Smooth muscle cell (in vitro differentiated cells): Measurements from ENCODE around the gene RERG. TPM values are rescaled to one million over a fixed set of nuclear protein-coding genes. Genes with fewer than 3 reads are reported as not detected.

Source experiments
- DNase-seq: peaks from one replicate; lab custom pipeline; 2025; ENCODE audit not compliant: unreplicated experiment; lab: John Stamatoyannopoulos, UW
- H2AFZ ChIP-seq: fragments of 200-600 bp; sonication (generic); 2 replicates; pipeline ENCODE4 v1.6.0; 2016; ENCODE audit warnings: antibody characterized with exemption, low read depth, mild to moderate bottlenecking
- H3F3A ChIP-seq: fragments of 200-600 bp; sonication (generic); 2 replicates; pipeline ENCODE4 v1.6.0; 2017; ENCODE audit warnings: antibody characterized with exemption, low read depth
- H3K27ac ChIP-seq: fragments of 200-600 bp; sonication (generic); 2 replicates; pipeline ENCODE4 v1.5.1; 2016; ENCODE audit warnings: low read depth, mild to moderate bottlenecking
- H3K27me3 ChIP-seq: fragments of 200-600 bp; sonication (generic); 2 replicates; pipeline ENCODE4 v1.6.1; 2016; ENCODE audit warnings: low read depth, mild to moderate bottlenecking
- H3K36me3 ChIP-seq: fragments of 200-600 bp; sonication (generic); 2 replicates; pipeline ENCODE4 v1.5.1; 2016; ENCODE audit warnings: low read depth
- H3K4me1 ChIP-seq: fragments of 200-600 bp; sonication (generic); 2 replicates; pipeline ENCODE4 v1.5.1; 2016; ENCODE audit warnings: low read depth
- H3K4me2 ChIP-seq: fragments of 200-600 bp; sonication (generic); 2 replicates; pipeline ENCODE4 v1.6.0; 2016; ENCODE audit warnings: mild to moderate bottlenecking
- H3K4me3 ChIP-seq: fragments of 200-600 bp; sonication (generic); 2 replicates; pipeline ENCODE4 v1.5.1; 2016; ENCODE audit warnings: mild to moderate bottlenecking
- H3K79me2 ChIP-seq: fragments of 200-600 bp; sonication (generic); 2 replicates; pipeline ENCODE4 v1.6.0; 2016; ENCODE audit warnings: low read depth, mild to moderate bottlenecking
- H3K9ac ChIP-seq: fragments of 200-600 bp; sonication (generic); 2 replicates; pipeline ENCODE4 v1.6.0; 2016; ENCODE audit warnings: low read depth
- H3K9me3 ChIP-seq: fragments of 200-600 bp; sonication (generic); replicated peaks from 2 replicates; pipeline ENCODE4 v1.5.1; 2016; ENCODE audit warnings: low read depth
- H4K20me1 ChIP-seq: fragments of 200-600 bp; sonication (generic); 2 replicates; pipeline ENCODE4 v1.6.0; 2016; ENCODE audit warnings: low read depth
- CTCF ChIP-seq: fragments of 200-600 bp; sonication (generic); IDR thresholded peaks from 2 replicates; pipeline ENCODE4 v1.5.1; 2017; ENCODE audit warnings: borderline replicate concordance, mild to moderate bottlenecking, antibody characterized with exemption; ENCODE audit not compliant: insufficient read depth, poor library complexity, severe bottlenecking
- WGBS: methylation state at CpG from one replicate; pipeline ENCODE4 v1.1.7; 2016; ENCODE audit warnings: low lambda C conversion rate; 5-methylcytosine and 5-hydroxymethylcytosine counted together
- polyA plus RNA-seq: library from polyadenylated mRNA; unstranded; fragments of >200 nt; fragmentation: Nextera tagmentation; extraction: Ambion mirVana; gene quantifications from 2 replicates; pipeline ENCODE4 v1.2.1, GENCODE V29; 2016
- total RNA-seq: library from RNA; depleted of rRNA; stranded (reverse); fragments of >200 nt; gene quantifications from 2 replicates; pipeline ENCODE4 v1.2.3, GENCODE V29; 2014

The RERG gene
- total and polyA plus RNA-seq, 2 experiments from 2014 or later, result 0.04 TPM; not detected in 1

DNA sequence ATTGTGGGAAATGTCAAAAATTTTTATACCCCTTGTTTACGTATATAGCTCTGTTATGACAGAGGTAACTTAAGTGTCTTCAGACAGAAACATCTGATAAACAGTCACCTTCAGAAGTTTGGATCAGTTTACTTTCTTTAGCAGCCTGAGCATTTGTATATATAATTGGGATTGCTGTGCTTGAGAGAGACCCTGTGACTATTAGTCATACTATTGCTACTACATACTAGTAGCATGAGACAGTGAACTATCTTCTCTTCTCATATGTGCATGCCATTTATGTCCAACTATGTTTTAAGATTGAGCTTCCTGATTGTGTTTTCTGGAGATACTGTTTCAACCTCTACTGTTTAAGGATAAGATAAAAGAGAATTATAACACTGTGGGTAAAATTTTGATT, 146.9 kb downstream of the RERG start:
- TF ChIP-seq CTCF, result no peak
- DNase-seq, result no peak

GRCh38 chr12:15059123-15059522, 162.1 kb downstream of the RERG start:
- 100% methylated on average over 1 of the region's 1 CpG for WGBS
- Histone ChIP-seq H3K79me2 (no peaks in the 10 kb centered on the region), H2AFZ (no peak overlapping the region), H3K4me3 (no peak overlapping the region), H4K20me1 (no peaks in the 10 kb centered on the region), H3F3A (no peaks in the 10 kb centered on the region), H3K27me3 (peaks cover 4% of the 10 kb centered on the region), H3K4me1 (no peaks in the 10 kb centered on the region), H3K36me3 (no peaks in the 10 kb centered on the region), H3K27ac (no peak overlapping the region), H3K9me3 (no peaks in the 10 kb centered on the region), H3K4me2 (no peak overlapping the region), H3K9ac (no peak overlapping the region)
- DNase-seq, result no peak
- TF ChIP-seq CTCF, result no peak

More for the DNA sequence above, 146.9 kb downstream of the RERG start:
- H3K9ac ChIP-seq, result no peak overlapping the region
- H3K4me1 ChIP-seq, result no peaks in the 10 kb centered on the region
- no peaks in the 10 kb centered on the region for H3K27me3 ChIP-seq
- H3F3A ChIP-seq, result no peaks in the 10 kb centered on the region
- H3K36me3 ChIP-seq, result no peaks in the 10 kb centered on the region
- H3K27ac ChIP-seq, result no peak overlapping the region
- H2AFZ ChIP-seq, result no peak overlapping the region
- H4K20me1 ChIP-seq, result no peaks in the 10 kb centered on the region
- WGBS, result 92% methylated on average over 1 of the region's 1 CpG
- H3K4me3 ChIP-seq, result no peak overlapping the region
- H3K79me2 ChIP-seq, result no peaks in the 10 kb centered on the region
- H3K4me2 ChIP-seq, result no peak overlapping the region
- H3K9me3 ChIP-seq, result no peaks in the 10 kb centered on the region

Other genes with a start within 250 kb of the RERG start
- gene PDE6H, start 248.4 kb downstream of the RERG start, total RNA-seq, result not detected in 2 replicates
- not detected in 2 replicates for gene PDE6H, start 248.4 kb downstream of the RERG start, polyA plus RNA-seq
- not detected in 2 replicates for gene PTPRO, start 101.1 kb upstream of the RERG start, total RNA-seq
- not detected in 2 replicates for gene PTPRO, start 101.1 kb upstream of the RERG start, polyA plus RNA-seq